HCT116 (cell line): ENCODE data around the gene SRPK2. TPM values are rescaled to one million over a fixed set of nuclear protein-coding genes. Genes with fewer than 3 reads are reported as not detected.

Experiments used
- ATAC-seq: fragments of 200-7000 bp; cut with Tn5 transposase; 2 replicates; pipeline ENCODE4 v1.9.1; 2020; ENCODE audit warnings: mild to moderate bottlenecking, moderate library complexity
- BruUV-seq: library from RNA; stranded (reverse); fragments of 400-500 nt; replicated peaks from 2 replicates; lab custom pipeline; 2021; lab: Mats Ljungman, UMichigan
- CTCF ChIA-PET: fragments of 300-600 bp; sonication (Branson Sonifier 250); formaldehyde crosslinking; loops from one replicate; lab custom pipeline; 2021; ENCODE audit warnings: antibody characterized with exemption; lab: Charles Lee
- POLR2A ChIA-PET: fragments of 300-600, 350-600 bp; sonication (Branson Sonifier 250); formaldehyde crosslinking; loops from one replicate; lab custom pipeline; 2021; ENCODE audit warnings: antibody characterized with exemption; lab: Charles Lee
- RAD21 ChIA-PET, 2 experiments: fragments of 300-600 bp; sonication (Branson Sonifier 250); formaldehyde crosslinking; loops; one replicate each; lab custom pipeline; 2023; ENCODE audit warnings: low total read pairs in 2 of 2; ENCODE audit not compliant: uncharacterized antibody in 2 of 2, unreplicated experiment in 2 of 2, low non-redundant PET in 1 of 2; lab: Charles Lee
- DNase-seq: peaks from one replicate; pipeline ENCODE4 v3.0.0-alpha.2; 2010; ENCODE audit warnings: low read depth, low spot score
- H2AFZ ChIP-seq: fragments of 200-600 bp; shearing (Covaris generic), sonication (generic); 2 replicates; pipeline ENCODE4 v1.6.1; 2017; ENCODE audit warnings: low read depth, mixed run types, mixed read lengths, antibody characterized with exemption, low read length; ENCODE audit not compliant: poor library complexity, severe bottlenecking
- H3K27ac ChIP-seq: 2 replicates; pipeline ENCODE4 v1.5.1; 2012; ENCODE audit warnings: low read depth, low read length
- H3K27me3 ChIP-seq: fragments of 200-600 bp; sonication (generic); 2 replicates; pipeline ENCODE4 v1.6.1; 2016; ENCODE audit warnings: mixed run types, low read length, mixed read lengths; ENCODE audit not compliant: insufficient read depth
- H3K36me3 ChIP-seq, 2 experiments: fragments of 200-500 bp in 1 of 2; fragments of 200-600 bp in 1 of 2; sonication (Bioruptor generic) in 1 of 2; sonication (generic) in 1 of 2; 2 replicates each; pipeline versions ENCODE4 v1.5.1 to v1.6.1; 2014 to 2016; ENCODE audit warnings: low read length in 2 of 2, inconsistent platforms in 1 of 2, mixed read lengths in 1 of 2, mixed run types in 1 of 2; ENCODE audit not compliant: insufficient read depth in 2 of 2, control insufficient read depth in 1 of 2
- H3K4me1 ChIP-seq, 2 experiments: fragments of 200-600 bp in 1 of 2; sonication (generic) in 1 of 2; 2 replicates each; pipeline versions ENCODE4 v1.5.1 to v1.6.1; 2012 to 2017; ENCODE audit warnings: low read length in 2 of 2, inconsistent platforms in 1 of 2, mild to moderate bottlenecking in 1 of 2, mixed read lengths in 1 of 2, mixed run types in 1 of 2, moderate library complexity in 1 of 2; ENCODE audit not compliant: insufficient read depth in 2 of 2, control insufficient read depth in 1 of 2
- H3K4me2 ChIP-seq: fragments of 200-600 bp; sonication (generic); 2 replicates; pipeline ENCODE4 v1.6.1; 2017; ENCODE audit warnings: mixed run types, low read length, mixed read lengths
- H3K4me3 ChIP-seq, 2 experiments: fragments of 200-600 bp in 1 of 2; sonication (generic) in 1 of 2; replicated peaks in 1 of 2; 2 replicates each; pipeline ENCODE4 v1.5.1; 2011 to 2016; ENCODE audit warnings: low read length in 2 of 2, control low read depth in 1 of 2, low read depth in 1 of 2, mild to moderate bottlenecking in 1 of 2, mixed read lengths in 1 of 2, mixed run types in 1 of 2
- H3K79me2 ChIP-seq: fragments of 200-600 bp; sonication (generic); 2 replicates; pipeline ENCODE4 v1.6.1; 2017; ENCODE audit warnings: mild to moderate bottlenecking, mixed run types, low read length, moderate library complexity, mixed read lengths; ENCODE audit not compliant: insufficient read depth
- H3K9ac ChIP-seq: fragments of 200-600 bp; sonication (generic); 2 replicates; pipeline ENCODE4 v1.6.1; 2016; ENCODE audit warnings: low read length, mixed read lengths
- H3K9me2 ChIP-seq: fragments of 200-600 bp; sonication (generic), shearing (Covaris generic); 2 replicates; pipeline ENCODE4 v1.6.1; 2017; ENCODE audit warnings: mixed run types, mild to moderate bottlenecking, moderate library complexity; ENCODE audit not compliant: insufficient read depth
- H3K9me3 ChIP-seq, 2 experiments: fragments of 200-500 bp in 1 of 2; fragments of 200-600 bp in 1 of 2; sonication (Bioruptor generic) in 1 of 2; sonication (generic) in 1 of 2; 2 replicates each; pipeline ENCODE4 v1.6.1; 2014 to 2017; ENCODE audit warnings: low read length in 2 of 2, mixed read lengths in 2 of 2, inconsistent platforms in 1 of 2, low read depth in 1 of 2, mild to moderate bottlenecking in 1 of 2, mixed run types in 1 of 2, moderate library complexity in 1 of 2; ENCODE audit not compliant: control insufficient read depth in 1 of 2, insufficient read depth in 1 of 2
- H4K20me1 ChIP-seq: fragments of 200-600 bp; sonication (generic), shearing (Covaris generic); 2 replicates; pipeline ENCODE4 v1.6.1; 2017; ENCODE audit warnings: mixed run types, mild to moderate bottlenecking, moderate library complexity; ENCODE audit not compliant: insufficient read depth
- CEBPB ChIP-seq: IDR thresholded peaks from 2 replicates; pipeline ENCODE4 v1.6.1; 2012; ENCODE audit warnings: low read depth
- EGR1 ChIP-seq: IDR thresholded peaks from 2 replicates; pipeline ENCODE4 v1.6.1; 2012; ENCODE audit warnings: low read depth
- ELF1 ChIP-seq: IDR thresholded peaks from 2 replicates; pipeline ENCODE4 v1.6.1; 2012; ENCODE audit warnings: low read depth, borderline replicate concordance
- EZH2 ChIP-seq: fragments of 200-600 bp; sonication (generic); IDR thresholded peaks from 2 replicates; pipeline ENCODE4 v1.6.1; 2017; ENCODE audit warnings: antibody characterized with exemption, mixed run types
- FOSL1 ChIP-seq: IDR thresholded peaks from 2 replicates; pipeline ENCODE4 v1.6.1; 2012; ENCODE audit warnings: low read depth
- JUND ChIP-seq: IDR thresholded peaks from 2 replicates; pipeline ENCODE4 v1.6.1; 2012
- SRF ChIP-seq: IDR thresholded peaks from 2 replicates; pipeline ENCODE4 v1.6.1; 2012; ENCODE audit warnings: low read depth
- TCF7L2 ChIP-seq: IDR thresholded peaks from 2 replicates; pipeline ENCODE4 v1.7.0; 2011; ENCODE audit warnings: borderline replicate concordance, inconsistent platforms; ENCODE audit not compliant: insufficient read depth, insufficient read length; ENCODE audit errors: extremely low read depth
- YY1 ChIP-seq: IDR thresholded peaks from 2 replicates; pipeline ENCODE4 v1.6.1; 2011; ENCODE audit warnings: low read length, low read depth, moderate library complexity, mild to moderate bottlenecking; ENCODE audit not compliant: insufficient replicate concordance; ENCODE audit errors: extremely low read depth
- intact Hi-C: fragments of 100-400 bp; cut with micrococcal nuclease; formaldehyde crosslinking; loops from 2 replicates; pipeline ENCODE4 v1.10.0; 2022
- total RNA-seq: library from RNA; stranded (reverse); gene quantifications from one replicate; pipeline ENCODE4 v1.2.1, GENCODE V29; 2021; ENCODE audit not compliant: unreplicated experiment
- TF ChIP-seq, protein P1 (sequence below): IDR thresholded peaks from 2 replicates; pipeline ENCODE4 v1.6.1; 2012
- TF ChIP-seq, protein P2 (sequence below): IDR thresholded peaks from 2 replicates; pipeline ENCODE4 v1.6.1; 2011; ENCODE audit warnings: mild to moderate bottlenecking, low read length, moderate library complexity; ENCODE audit not compliant: insufficient replicate concordance; ENCODE audit errors: extremely low read depth

SRPK2 gene
- total RNA-seq, 1 experiment from 2014 or later = 37.4 TPM

- peaks cover 42% of the 10 kb centered on the region for H3K79me2 ChIP-seq
- no peaks in the 10 kb centered on the region for H3K9me3 ChIP-seq
- no peaks in the 10 kb centered on the region for H4K20me1 ChIP-seq
- H2AFZ ChIP-seq = no peak overlapping the region
- intact Hi-C loops = no loop called here
- no peaks in the 10 kb centered on the region for H3K9me2 ChIP-seq
- H3K9ac ChIP-seq = no peak overlapping the region
- DNase-seq (no peak), ATAC-seq (no peak)
- CTCF ChIA-PET = no interaction called here
- H3K4me3 ChIP-seq = no peak overlapping the region
- no peaks in the 10 kb centered on the region for H3K4me1 ChIP-seq
- no peaks in the 10 kb centered on the region for H3K27me3 ChIP-seq
- TF ChIP-seq EZH2 (no peak), TCF7L2 (no peak), JUND (no peak), CEBPB (no peak), SRF (no peak)
- TF ChIP-seq, protein P1, sequence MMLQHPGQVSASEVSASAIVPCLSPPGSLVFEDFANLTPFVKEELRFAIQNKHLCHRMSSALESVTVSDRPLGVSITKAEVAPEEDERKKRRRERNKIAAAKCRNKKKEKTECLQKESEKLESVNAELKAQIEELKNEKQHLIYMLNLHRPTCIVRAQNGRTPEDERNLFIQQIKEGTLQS = no peak
- no peak overlapping the region for H3K4me2 ChIP-seq
- no peak overlapping the region for H3K27ac ChIP-seq
- POLR2A ChIA-PET = no interaction called here
- no TSS peak for BruUV-seq
- no peaks in the 10 kb centered on the region for H3K36me3 ChIP-seq
- RAD21 ChIA-PET = no interaction called here
Measured at GRCh38 chr7:105289704-105290103, 99.0 kb downstream of the SRPK2 start.

GRCh38 chr7:105286441-105286840 lies 102.3 kb downstream of the SRPK2 start:
- intact Hi-C loops = no loop called here
- TF ChIP-seq TCF7L2 (no peak), EGR1 (no peak), YY1 (no peak), ELF1 (no peak), FOSL1 (no peak)
- TF ChIP-seq, protein P2, sequence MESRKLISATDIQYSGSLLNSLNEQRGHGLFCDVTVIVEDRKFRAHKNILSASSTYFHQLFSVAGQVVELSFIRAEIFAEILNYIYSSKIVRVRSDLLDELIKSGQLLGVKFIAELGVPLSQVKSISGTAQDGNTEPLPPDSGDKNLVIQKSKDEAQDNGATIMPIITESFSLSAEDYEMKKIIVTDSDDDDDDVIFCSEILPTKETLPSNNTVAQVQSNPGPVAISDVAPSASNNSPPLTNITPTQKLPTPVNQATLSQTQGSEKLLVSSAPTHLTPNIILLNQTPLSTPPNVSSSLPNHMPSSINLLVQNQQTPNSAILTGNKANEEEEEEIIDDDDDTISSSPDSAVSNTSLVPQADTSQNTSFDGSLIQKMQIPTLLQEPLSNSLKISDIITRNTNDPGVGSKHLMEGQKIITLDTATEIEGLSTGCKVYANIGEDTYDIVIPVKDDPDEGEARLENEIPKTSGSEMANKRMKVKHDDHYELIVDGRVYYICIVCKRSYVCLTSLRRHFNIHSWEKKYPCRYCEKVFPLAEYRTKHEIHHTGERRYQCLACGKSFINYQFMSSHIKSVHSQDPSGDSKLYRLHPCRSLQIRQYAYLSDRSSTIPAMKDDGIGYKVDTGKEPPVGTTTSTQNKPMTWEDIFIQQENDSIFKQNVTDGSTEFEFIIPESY = no peak
- H3K9me2 ChIP-seq = no peaks in the 10 kb centered on the region
- no peaks in the 10 kb centered on the region for H3K27me3 ChIP-seq
- no peaks in the 10 kb centered on the region for H4K20me1 ChIP-seq
- ATAC-seq = no peak
- H3K79me2 ChIP-seq = peaks cover 46% of the 10 kb centered on the region
- CTCF ChIA-PET = no interaction called here
- POLR2A ChIA-PET = no interaction called here
- no peak overlapping the region for H3K4me3 ChIP-seq
- H3K4me1 ChIP-seq = no peaks in the 10 kb centered on the region
- no peaks in the 10 kb centered on the region for H3K36me3 ChIP-seq
- no peak overlapping the region for H3K4me2 ChIP-seq
- RAD21 ChIA-PET = no interaction called here
- no peak overlapping the region for H3K27ac ChIP-seq
- no peak overlapping the region for H2AFZ ChIP-seq
- no peak overlapping the region for H3K9ac ChIP-seq
- H3K9me3 ChIP-seq = no peaks in the 10 kb centered on the region
- no peak for DNase-seq
- no TSS peak for BruUV-seq
